Activated CD8-positive, alpha-beta memory T cell treated with anti-CD3 and anti-CD28 coated beads, Interleukin-2, amount 50 U/mL, for 4 hours (primary cell): ENCODE results near the gene PLD3.

Source experiments
- DNase-seq: peaks from one replicate; pipeline ENCODE4 v3.0.0-alpha.2; 2020

PLD3 gene, protein sequence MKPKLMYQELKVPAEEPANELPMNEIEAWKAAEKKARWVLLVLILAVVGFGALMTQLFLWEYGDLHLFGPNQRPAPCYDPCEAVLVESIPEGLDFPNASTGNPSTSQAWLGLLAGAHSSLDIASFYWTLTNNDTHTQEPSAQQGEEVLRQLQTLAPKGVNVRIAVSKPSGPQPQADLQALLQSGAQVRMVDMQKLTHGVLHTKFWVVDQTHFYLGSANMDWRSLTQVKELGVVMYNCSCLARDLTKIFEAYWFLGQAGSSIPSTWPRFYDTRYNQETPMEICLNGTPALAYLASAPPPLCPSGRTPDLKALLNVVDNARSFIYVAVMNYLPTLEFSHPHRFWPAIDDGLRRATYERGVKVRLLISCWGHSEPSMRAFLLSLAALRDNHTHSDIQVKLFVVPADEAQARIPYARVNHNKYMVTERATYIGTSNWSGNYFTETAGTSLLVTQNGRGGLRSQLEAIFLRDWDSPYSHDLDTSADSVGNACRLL

DNA sequence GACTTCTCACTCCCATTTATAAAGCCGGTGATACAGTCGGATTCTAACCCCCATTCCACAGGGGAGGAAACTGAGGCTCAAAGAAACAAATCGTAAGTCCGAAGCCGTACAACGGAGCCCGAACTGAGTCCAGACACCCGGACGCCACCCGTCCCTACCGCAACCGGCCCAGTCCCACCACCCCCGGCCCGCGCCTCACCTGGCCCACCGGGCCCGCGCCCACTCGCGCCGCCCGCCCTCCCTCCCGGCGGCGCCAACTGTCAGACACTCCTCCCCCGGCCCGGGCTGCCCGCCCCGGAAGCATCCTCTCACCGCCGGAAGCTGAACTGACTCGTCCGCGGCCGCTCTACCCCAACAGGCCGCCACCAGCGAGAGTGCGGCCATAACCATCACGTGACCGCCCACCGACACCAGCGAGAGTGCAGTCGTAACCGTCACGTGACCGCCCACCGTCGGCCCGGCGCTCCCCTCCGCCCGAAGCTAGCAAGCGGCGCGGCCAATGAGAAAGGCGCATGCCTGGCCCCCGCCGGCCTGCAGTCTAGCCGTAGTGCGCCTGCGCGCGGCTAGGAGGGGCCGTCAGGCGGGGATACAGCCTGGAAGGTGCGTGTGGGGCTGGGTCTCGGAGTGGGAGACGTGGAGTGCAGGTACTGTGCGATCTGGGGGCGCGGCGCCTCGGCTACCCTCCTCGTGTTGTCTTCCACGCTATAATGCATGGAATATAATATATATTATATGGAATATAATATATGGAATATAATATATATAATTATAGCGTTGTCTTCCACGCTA lies at the start of gene PLD3, which contains the start of gene C19orf47:
TSS of gene PLD3 (plus strand) at position 571 of the 789 bp plus-strand sequence. CDS start 17,789 bp downstream, outside the sequence.
TSS of gene C19orf47 (minus strand) at position 273 of the 789 bp plus-strand sequence. CDS start 6,540 bp downstream, outside the sequence.
- peak; percentile 97 for DNase-seq

DNA sequence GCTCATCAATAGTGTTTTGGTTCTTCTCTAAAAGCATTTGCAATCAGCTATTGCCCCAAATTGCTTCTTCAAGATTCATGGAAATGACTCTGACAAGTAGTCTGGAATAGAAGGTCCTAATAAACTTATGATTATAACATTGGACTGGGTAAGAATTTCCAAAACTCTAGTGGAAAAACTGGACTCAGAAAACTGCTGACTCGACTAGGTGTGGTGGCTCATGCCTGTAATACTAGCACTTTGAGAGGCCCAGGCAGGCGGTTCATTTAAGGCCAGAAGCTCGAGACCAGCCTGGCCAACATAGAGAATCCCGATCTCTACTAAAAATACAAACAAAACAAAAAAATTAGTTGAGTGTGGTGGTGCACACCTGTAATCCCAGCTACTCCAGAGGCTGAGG lies 47.8 kb upstream of the PLD3 start:
- DNase-seq = no peak

DNA sequence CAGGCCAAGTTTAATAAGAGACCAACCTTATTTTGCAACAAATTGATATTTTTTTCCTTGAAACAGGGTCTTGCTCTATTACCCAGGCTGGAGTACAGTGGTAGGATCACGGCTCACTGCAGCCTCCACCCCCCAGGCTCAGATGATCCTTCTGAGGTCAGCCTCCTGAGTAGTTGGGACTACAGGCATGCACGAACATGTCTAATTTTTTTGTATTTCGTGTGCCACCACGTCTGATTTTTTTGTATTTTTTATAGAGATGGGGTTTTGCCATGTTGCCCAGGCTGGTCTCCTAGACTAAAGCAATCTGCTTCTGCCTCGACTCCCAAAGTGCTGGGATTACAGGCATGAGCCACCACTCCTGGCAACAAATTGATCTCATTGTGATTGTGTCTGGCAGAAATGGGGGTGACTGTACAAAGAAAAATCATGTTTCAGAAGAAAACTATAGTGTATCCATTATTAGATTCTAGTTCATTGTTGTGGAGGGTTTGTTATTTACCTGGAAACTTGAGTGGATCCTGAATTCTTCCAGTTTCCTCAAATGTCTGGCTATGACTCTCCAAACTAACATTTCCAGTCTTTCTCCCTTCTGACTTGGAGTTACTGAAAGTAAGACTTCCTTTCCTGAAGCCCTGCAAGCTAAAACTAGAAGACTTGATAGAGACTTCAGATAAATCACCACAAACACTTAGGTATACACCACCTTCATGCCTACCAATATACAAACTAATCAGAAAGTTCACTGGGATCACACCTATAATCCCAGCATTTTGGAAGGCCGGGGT lies 46.1 kb upstream of the PLD3 start:
- DNase-seq = no peak

DNA sequence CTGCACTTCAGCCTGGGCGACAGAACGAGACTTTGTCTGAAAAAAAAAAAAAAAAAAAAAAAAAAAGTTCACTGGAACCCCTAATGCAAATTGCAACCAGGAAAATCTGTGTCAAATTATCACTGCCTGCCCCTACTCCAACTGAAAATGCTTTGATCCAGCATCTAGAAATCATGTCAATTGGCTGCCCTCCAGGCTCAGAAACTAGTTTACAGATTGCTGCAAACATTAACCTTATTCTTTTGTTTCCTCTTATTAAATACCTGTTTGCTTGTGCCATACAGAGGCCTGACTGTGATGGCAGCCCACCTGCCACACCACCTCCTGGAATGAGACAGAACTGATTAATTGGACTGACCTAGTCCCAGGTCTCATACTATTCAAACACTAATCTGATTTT lies 44.7 kb upstream of the PLD3 start:
- no peak for DNase-seq

DNA sequence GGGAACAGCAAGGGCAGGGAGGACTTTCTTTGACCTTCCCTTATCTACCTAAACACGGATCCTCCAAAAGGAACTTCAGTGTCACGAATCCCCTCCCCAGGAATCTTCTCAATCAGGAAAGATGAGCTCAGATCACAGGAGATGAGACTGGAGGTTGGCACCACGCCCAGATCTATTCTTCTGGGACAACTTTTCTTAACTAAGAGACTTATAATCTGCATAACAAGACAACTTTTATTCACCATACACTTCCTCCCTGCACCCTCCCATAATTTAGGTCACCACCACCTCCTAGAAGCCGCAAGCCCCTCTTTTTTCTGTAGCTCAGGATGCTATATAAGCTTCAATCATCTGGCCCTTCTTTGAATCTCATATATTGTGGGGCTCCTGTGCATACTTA lies 44.2 kb upstream of the PLD3 start:
- no peak for DNase-seq

DNA sequence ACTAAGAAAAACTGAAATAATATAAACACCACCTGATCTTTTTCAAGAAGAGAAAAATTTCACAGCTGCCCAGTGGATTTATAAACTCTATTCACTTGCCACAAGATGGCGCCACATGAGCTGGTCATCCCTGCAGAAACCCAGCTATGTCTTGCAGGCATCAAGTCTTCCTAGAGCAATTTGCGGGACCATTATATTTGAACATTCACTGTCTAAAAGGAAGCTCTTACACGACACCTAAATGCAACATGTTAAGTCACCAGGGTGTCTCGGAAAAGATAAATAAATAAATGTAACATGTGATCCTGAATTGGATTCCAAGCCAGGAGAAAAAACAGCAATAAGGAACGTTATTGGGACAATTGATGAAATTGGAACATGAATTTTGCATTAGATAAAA lies 43.1 kb upstream of the PLD3 start:
- peak; percentile 71 for DNase-seq

DNA sequence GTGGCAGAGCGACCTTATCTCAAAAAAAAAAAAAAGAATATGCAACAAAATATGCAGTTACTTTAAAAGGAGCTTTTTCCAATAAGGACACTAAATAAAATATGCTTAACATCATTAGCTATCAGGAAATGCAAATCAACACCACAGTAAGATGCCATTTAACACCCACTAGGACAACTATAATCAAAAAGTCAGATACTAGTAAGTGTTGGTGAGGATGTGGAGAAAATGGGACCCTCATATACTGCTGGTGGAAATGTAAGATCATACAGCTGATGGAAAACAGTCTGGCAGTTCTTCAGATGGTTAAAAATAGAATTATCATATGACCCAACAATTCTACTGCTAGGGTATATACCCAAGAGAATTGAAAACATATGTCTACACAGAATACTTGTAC lies 38.8 kb upstream of the PLD3 start:
- DNase-seq = no peak

DNA sequence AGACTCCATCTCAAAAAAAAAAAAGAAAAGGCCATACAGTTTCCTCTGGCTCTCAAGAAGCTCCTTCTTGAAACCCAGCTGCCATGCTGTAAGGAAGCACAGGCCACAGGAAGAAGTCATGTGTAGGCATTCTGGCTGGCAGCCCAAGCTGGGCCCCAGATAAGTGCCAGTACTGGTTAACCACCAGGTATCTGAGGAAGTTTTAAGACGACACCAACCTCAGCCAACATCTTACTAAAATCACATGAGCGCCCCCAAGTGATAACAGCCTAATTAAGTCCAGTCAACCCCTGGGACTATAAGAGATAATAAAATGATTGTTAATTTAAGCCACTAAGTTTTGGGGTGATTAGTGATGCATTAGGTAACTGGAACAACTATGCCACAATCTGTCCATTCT lies 36.0 kb upstream of the PLD3 start:
- no peak for DNase-seq

DNA sequence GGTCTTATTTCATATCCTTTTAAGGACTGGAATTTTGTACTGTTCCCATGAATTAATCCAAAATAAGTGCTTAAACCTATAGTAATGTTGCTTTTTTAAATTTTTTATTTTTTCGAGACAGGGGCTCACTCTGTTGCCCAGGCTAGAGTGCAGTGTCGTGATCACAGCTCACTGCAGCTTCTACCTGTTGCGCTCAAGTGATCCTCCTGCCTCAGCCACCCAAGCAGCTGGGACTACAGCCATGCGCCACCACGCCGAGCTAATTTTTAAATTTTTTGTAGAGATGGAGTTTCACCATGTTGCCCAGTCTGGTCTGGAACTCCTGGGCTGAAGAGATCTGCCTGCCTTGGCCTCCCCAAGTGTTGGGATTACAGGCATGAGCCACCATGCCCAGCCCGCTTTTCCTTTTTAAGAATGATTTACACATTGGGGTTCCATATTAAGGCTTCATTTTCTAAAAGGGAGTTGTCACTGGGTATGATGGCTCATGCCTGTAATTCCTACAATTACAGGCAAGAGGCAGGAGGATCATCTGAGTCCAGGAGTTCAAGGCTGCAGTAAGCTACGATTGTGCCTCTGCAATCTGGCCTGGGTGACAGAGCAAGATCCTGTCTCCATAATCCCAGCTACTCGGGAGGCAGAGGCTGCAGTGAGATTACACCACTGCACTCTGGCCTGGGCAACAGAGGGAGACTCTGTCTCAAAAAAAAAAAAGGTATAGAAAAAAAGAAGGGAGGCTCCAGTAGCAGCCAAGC lies 35.1 kb upstream of the PLD3 start:
- DNase-seq = no peak

DNA sequence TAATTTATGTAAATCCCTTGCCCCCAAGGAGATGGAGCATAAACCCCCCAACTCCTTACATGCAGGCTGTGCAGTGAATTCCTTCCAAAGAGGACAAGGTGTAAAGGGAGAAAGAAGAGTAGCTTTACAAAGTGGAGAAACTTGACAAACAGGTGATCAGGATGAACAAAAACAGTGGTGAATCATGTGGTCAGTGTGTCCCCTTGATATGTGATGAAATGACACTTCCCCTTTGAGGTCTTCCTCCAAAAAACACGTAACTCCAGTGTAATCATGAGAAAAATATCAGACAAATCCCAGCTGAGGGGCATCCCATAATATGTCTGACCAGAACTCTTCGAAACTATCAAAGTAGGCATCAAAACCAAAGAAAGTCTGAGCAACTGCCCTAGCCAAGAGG lies 33.8 kb upstream of the PLD3 start:
- no peak for DNase-seq

DNA sequence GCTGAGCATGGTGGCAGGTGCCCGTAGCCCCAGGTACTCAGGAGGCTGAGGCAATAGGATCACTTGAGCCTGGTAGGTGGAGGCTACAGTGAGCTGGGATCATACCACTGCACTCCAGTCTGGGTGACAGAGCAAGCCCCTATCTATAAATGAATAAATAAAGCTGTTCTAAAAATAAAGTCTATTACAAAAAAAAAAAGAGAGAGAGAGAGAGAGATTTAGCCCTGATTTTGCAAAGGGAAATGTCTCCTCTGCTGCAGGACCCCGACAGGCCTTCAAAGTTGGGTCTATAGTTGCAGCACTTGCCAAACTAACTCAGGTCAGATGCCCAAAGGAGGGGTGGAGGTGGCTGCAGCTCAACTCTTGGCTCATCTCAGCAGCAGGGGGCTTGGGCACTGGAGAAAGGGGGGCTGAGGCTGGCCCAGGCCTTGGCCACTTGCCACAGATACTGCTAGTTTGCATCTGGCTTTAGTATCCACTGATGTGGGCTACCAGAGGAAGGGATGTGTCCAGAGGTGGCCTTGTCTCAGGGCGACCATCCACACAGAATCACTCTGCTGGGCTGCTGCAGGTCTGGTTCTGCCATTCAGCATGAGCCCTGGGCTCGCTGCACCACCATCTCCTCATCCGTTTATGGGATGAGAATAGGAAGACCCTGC lies 32.6 kb upstream of the PLD3 start:
- no peak for DNase-seq

DNA sequence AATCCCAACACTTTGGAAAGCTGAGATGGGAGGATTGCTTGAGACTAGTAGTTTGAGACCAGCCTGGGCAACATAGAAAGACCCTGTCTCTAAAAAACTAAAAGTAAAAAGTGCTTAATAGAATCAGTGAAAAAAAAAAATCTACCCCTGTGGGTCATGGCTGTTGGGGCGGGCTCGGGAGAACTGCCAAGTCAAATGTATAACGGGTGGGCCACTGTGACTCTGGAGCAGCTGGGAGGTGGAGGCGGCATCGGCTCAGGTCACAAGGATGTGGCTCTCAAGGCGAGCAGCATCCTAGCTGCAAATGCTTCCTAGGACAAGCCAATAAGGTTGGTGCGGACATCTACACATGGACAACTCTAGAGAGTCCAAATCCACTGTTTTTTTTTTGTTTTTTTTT lies 31.2 kb upstream of the PLD3 start:
- DNase-seq = no peak

DNA sequence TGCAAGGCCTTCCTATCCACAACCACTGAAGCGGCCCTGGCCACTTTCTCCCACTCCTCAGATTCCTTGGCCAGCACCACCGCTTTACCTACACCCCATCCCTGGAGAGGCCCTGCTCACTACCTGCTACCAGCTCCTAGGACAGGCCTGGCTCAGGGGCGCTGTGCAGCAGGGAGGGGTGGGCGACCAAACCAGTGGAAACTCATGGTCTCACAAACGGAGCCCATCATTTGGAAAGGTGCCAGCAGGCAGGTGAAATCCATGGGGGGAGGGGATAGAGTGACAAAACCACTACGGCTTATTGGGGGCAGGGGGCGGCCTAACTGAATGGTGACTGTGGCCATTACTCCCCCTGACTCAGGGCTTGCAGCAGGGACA lies 27.9 kb upstream of the PLD3 start:
- DNase-seq = no peak

DNA sequence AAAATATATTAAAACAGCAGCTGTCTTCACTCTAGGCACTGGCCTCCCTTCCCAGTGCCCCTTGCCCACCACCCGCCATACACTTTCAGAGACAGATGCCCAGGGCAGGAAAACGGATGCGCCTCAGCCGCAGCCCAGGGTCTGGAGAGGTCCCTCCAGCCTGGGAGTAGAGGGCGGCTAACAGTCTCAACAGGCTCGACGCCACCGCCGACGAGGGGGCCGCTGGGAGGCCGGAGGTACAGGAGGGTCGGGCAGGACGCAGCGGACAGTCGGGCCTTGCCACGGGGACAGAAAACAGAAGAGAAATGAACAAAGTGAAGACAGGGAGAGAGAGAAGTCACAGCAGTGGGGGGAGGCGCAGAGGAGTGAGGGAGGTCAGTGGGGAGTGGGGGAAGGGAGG lies 27.4 kb upstream of the PLD3 start:
- DNase-seq = no peak

DNA sequence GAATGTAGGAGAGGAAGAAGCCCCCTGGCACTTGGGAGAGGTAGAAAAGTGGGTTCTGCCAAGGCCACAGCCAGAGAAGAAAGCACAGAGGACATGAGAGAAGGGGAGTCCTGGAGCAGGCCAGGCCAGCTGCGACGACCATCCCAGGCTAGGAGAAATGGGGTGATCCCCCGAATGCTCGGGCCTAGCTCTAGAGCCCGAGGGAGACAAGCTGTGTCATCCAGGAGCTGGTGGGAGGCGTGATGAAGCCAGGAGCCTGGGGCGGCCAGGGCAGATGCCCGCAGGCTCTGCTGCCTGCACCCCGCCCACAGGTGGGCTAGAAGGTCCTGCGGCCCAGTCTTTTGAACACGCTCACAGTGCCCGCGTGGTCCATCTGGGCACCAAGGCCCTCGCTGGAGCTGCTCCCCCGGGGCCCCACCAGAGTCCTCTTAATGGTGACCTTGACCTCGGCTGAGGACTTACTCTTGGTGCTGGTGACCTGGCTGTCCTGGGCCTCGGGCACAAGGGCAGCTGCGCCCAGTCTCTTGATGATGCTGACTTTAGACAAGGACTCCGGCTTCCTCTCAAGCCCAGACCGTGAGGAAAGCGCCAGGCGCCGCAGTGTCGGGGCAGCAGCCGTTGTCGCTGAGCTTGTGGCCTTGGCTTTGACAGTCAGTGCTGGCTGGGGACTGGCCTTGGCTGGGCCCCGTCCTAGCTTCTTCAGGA lies 26.8 kb upstream of the PLD3 start:
- no peak for DNase-seq

DNA sequence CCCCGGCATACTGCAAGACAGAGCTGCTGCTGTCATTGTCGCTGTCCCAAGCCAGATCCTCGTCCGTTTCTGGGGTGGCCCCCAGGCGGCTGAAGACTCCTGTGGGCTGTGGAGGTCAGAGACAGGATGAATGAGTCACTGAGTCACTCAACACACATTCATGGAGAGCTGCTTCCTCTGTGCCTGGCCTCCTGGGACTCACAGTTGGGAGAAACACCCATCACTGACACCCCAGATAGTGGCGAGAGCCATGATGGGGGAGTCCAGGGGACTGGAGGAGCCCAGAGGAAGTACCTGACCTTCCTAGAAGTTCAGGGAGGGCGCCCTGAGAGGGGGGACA lies 26.3 kb upstream of the PLD3 start:
- no peak for DNase-seq

DNA sequence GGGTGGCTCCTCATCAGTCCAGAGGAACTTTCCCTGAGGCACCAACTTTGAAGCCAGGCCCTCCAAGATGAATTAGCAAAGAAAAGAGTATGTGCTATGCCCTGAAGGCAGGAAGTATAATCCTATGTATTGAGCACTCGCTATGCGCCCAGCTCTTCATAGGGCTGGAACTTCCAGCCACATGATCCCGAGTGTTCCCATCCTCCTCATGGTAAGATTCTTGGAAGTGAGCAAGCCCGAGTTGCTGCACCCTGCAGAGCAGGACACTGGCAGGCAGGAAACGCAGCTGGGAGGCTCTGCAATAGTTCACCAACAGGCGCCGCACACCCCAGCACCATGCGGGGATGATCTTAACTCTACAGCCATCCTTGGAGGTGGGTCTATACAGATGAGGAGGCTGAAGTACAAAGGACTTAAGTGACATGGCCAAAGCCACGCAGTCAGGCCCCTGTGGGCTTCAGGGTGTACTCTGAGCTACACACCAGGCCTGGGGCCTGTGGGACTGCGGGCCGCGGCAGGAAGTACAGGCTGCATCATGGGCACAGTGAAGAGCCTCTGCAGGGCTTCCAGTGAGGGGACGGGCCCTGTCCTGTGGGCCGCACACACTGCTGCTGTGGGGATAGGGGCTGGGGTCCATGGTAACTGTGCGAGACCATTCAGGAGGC lies 25.4 kb upstream of the PLD3 start:
- DNase-seq = no peak

DNA sequence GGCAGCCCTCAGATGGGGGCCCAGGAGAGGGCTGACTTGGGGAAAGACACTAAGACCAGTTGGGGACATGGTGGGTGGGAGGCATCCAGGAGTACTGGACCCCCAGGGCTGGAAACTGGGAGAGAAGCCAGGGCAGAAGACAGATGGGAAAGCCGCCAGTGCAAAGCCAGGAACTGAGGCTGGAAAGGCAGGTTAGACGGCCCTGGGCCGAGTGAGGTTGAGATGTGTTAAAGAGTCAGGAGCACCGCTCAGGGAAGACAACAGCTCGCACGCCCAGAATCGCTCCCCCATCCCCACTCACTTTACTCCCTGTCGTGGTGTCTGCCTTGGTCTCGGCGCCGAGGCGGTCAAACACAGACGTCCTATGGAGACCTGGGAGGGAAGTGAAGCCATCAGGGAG lies 24.8 kb upstream of the PLD3 start:
- no peak for DNase-seq

DNA sequence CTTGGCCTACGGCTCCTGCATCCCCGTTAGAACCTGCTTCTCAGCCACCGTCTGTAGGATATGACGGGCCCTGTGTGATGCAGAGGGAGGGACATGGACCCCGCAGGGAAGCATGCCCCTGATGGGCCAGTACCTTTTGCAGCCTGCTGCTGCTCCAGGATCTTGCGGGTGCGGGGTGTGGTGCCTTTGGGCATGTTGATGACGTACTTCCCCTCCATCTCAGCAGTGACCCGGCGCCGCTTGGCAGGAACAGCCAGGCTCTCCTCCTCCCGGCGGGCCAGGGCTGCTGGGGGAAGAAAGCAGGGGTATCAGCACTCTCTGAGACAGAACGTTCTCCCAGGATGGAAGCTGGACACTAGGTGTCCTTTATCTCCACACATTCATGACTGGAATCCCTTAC lies 22.3 kb upstream of the PLD3 start:
- DNase-seq = no peak

DNA sequence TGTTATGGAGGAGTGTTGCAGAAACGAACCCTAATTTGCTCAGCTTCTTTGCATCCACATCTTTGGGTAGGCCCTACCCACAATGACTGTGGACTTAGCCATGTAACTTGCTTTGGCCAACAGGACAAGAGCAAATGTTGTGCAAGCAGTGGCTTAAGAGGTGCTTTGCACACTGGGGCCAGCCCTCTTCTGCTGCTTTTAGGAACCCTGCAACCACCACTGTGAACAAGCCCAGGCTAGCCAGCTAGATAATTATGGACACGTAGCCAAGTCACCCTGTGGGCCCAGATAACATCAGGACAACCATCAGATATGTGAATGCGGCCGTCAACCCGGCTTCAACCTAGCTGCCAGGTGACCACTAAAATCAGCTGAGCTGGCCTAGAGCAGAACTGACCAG lies 17.4 kb upstream of the PLD3 start:
- DNase-seq = no peak

DNA sequence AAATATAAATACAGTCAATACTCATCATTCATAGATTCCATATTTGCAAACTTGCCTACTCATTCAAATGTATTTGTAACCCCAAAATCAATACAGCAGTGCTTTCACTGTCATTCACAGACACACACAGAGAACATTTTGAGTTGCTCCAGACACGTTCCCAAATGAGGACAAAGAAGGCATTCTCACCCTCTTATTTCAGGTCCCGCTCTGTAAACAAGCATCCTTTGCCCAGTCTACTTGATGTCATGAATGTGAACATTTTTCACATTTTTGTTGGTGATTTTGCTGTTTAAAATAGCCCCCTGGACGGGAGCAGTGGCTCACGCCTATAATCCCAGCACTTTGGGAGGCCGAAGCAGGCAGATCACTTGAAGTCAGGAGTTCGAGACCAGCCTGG lies 15.8 kb upstream of the PLD3 start:
- no peak for DNase-seq
